Panc1 (cell line): ENCODE measurements around the gene CD80. TPM values are rescaled to one million over a fixed set of nuclear protein-coding genes. Genes with fewer than 3 reads are reported as not detected.

Source experiments
- ATAC-seq: fragments of 200-7000 bp; cut with Tn5 transposase; 2 replicates; pipeline ENCODE4 v1.9.1; 2020; ENCODE audit warnings: mild to moderate bottlenecking, moderate library complexity
- BruUV-seq: library from RNA; stranded (reverse); fragments of 400-500 nt; replicated peaks from 2 replicates; lab custom pipeline; 2021; lab: Mats Ljungman, UMichigan
- CTCF ChIA-PET: fragments of 300-600 bp; sonication (Branson Sonifier 250); formaldehyde crosslinking; loops from one replicate; lab custom pipeline; 2022; ENCODE audit warnings: antibody characterized with exemption; lab: Charles Lee
- POLR2A ChIA-PET: fragments of 300-600 bp; sonication (Branson Sonifier 250); formaldehyde crosslinking; loops from one replicate; lab custom pipeline; 2022; ENCODE audit warnings: antibody characterized with exemption; lab: Charles Lee
- DNase-seq: peaks from one replicate; pipeline ENCODE4 v3.0.0-alpha.2; 2010; ENCODE audit warnings: low read depth, low spot score
- H3K27ac ChIP-seq: 2 replicates; pipeline ENCODE4 v1.5.1; 2011; ENCODE audit warnings: mild to moderate bottlenecking, low read length, inconsistent platforms
- H3K27me3 ChIP-seq: fragments of 200-500 bp; sonication (Bioruptor generic); 2 replicates; pipeline ENCODE4 v1.6.0; 2014; ENCODE audit warnings: low read length, inconsistent platforms; ENCODE audit not compliant: control insufficient read depth, insufficient read depth
- H3K36me3 ChIP-seq: fragments of 200-500 bp; sonication (Bioruptor generic); 2 replicates; pipeline ENCODE4 v1.5.1; 2014; ENCODE audit warnings: inconsistent platforms, mild to moderate bottlenecking, low read length, moderate library complexity; ENCODE audit not compliant: control insufficient read depth, insufficient read depth
- H3K4me1 ChIP-seq: 2 replicates; pipeline ENCODE4 v1.5.1; 2011; ENCODE audit warnings: inconsistent platforms, mild to moderate bottlenecking, low read length, moderate library complexity; ENCODE audit not compliant: control insufficient read depth, insufficient read depth
- H3K4me3 ChIP-seq, 2 experiments: 2 replicates each; pipeline ENCODE4 v1.5.1; 2011 to 2012; ENCODE audit warnings: low read depth in 2 of 2, low read length in 2 of 2, mild to moderate bottlenecking in 2 of 2, inconsistent platforms in 1 of 2, moderate library complexity in 1 of 2
- H3K9me3 ChIP-seq: fragments of 200-500 bp; sonication (Bioruptor generic); 2 replicates; pipeline ENCODE4 v1.5.1; 2014; ENCODE audit warnings: low read depth, mild to moderate bottlenecking, inconsistent platforms, low read length, moderate library complexity; ENCODE audit not compliant: control insufficient read depth, insufficient read depth
- POLR2AphosphoS5 ChIP-seq: IDR thresholded peaks from 2 replicates; pipeline ENCODE4 v1.6.1; 2012; ENCODE audit warnings: mild to moderate bottlenecking, low read depth, low read length, moderate library complexity
- SIN3A ChIP-seq: IDR thresholded peaks from 2 replicates; pipeline ENCODE4 v1.6.1; 2012; ENCODE audit warnings: low read depth, mild to moderate bottlenecking, low read length, moderate library complexity, borderline replicate concordance; ENCODE audit not compliant: insufficient read depth
- TCF7L2 ChIP-seq: IDR thresholded peaks from 2 replicates; pipeline ENCODE4 v1.6.1; 2011; ENCODE audit warnings: mild to moderate bottlenecking, low read depth, low read length, inconsistent platforms
- in situ Hi-C: cut with HindIII; loops from 2 replicates; pipeline ENCODE4 v1.10.0; 2016; ENCODE audit warnings: low sequenced_read_pairs, low pct_unique_long_range_greater_than_20kb
- intact Hi-C: fragments of 100-400 bp; cut with micrococcal nuclease; formaldehyde crosslinking; loops from one replicate; pipeline ENCODE4 v1.10.0; 2022; ENCODE audit not compliant: unreplicated experiment
- total RNA-seq: library from RNA; stranded (reverse); gene quantifications from one replicate; pipeline ENCODE4 v1.2.1, GENCODE V29; 2021; ENCODE audit not compliant: unreplicated experiment
- TF ChIP-seq, protein P1 (sequence below): fragments of 450-650 bp; IDR thresholded peaks from 2 replicates; pipeline ENCODE4 v1.5.1; 2017; ENCODE audit warnings: mild to moderate bottlenecking
- TF ChIP-seq, protein P2 (sequence below), 2 experiments: IDR thresholded peaks; 2 replicates each; pipeline ENCODE4 v1.6.1; 2011 to 2012; ENCODE audit warnings: low read depth in 2 of 2, control low read depth in 1 of 2, low read length in 1 of 2, mild to moderate bottlenecking in 1 of 2, moderate library complexity in 1 of 2; ENCODE audit not compliant: insufficient read depth in 1 of 2

The CD80 gene
- total RNA-seq, 1 experiment from 2014 or later, result 0.15 TPM

- H3K9me3 ChIP-seq, result no peaks in the 10 kb centered on the region
- in situ Hi-C loops, result no loop called here
- H3K27ac ChIP-seq, result no peak overlapping the region
- H3K36me3 ChIP-seq, result no peaks in the 10 kb centered on the region
- TF ChIP-seq, protein P1, sequence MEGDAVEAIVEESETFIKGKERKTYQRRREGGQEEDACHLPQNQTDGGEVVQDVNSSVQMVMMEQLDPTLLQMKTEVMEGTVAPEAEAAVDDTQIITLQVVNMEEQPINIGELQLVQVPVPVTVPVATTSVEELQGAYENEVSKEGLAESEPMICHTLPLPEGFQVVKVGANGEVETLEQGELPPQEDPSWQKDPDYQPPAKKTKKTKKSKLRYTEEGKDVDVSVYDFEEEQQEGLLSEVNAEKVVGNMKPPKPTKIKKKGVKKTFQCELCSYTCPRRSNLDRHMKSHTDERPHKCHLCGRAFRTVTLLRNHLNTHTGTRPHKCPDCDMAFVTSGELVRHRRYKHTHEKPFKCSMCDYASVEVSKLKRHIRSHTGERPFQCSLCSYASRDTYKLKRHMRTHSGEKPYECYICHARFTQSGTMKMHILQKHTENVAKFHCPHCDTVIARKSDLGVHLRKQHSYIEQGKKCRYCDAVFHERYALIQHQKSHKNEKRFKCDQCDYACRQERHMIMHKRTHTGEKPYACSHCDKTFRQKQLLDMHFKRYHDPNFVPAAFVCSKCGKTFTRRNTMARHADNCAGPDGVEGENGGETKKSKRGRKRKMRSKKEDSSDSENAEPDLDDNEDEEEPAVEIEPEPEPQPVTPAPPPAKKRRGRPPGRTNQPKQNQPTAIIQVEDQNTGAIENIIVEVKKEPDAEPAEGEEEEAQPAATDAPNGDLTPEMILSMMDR, result no peak
- TF ChIP-seq, protein P2, sequence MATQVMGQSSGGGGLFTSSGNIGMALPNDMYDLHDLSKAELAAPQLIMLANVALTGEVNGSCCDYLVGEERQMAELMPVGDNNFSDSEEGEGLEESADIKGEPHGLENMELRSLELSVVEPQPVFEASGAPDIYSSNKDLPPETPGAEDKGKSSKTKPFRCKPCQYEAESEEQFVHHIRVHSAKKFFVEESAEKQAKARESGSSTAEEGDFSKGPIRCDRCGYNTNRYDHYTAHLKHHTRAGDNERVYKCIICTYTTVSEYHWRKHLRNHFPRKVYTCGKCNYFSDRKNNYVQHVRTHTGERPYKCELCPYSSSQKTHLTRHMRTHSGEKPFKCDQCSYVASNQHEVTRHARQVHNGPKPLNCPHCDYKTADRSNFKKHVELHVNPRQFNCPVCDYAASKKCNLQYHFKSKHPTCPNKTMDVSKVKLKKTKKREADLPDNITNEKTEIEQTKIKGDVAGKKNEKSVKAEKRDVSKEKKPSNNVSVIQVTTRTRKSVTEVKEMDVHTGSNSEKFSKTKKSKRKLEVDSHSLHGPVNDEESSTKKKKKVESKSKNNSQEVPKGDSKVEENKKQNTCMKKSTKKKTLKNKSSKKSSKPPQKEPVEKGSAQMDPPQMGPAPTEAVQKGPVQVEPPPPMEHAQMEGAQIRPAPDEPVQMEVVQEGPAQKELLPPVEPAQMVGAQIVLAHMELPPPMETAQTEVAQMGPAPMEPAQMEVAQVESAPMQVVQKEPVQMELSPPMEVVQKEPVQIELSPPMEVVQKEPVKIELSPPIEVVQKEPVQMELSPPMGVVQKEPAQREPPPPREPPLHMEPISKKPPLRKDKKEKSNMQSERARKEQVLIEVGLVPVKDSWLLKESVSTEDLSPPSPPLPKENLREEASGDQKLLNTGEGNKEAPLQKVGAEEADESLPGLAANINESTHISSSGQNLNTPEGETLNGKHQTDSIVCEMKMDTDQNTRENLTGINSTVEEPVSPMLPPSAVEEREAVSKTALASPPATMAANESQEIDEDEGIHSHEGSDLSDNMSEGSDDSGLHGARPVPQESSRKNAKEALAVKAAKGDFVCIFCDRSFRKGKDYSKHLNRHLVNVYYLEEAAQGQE (IDR thresholded peaks at IDR 0.05; ENCODE audit: insufficient read depth in 1 of 2, low read depth in 2 of 2, low read length in 1 of 2), result no peak
- no peak for TF ChIP-seq POLR2AphosphoS5
- TF ChIP-seq SIN3A, result no peak
- no peak for TF ChIP-seq TCF7L2
- BruUV-seq, result no TSS peak
- H3K4me3 ChIP-seq, result no peak overlapping the region
- no peaks in the 10 kb centered on the region for H3K27me3 ChIP-seq
- POLR2A ChIA-PET, result no interaction called here
- intact Hi-C loops, result no loop called here
- DNase-seq (no peak), ATAC-seq (no peak)
- CTCF ChIA-PET, result no interaction called here
- H3K4me1 ChIP-seq, result peaks cover 4% of the 10 kb centered on the region; the same call in 1 of the 2 replicates
These were observed 25.8 kb upstream of the CD80 start for GRCh38 chr3:119585208-119585607.

- ChIA-PET POLR2A (no interaction called here), CTCF (interaction anchor here (0.5 kb wide), 1 partner anchor 491 kb away, joined by 7 read pairs; no protein-coding TSS in a partner anchor)
- no peaks in the 10 kb centered on the region for H3K9me3 ChIP-seq
- in situ Hi-C loops, result no loop called here
- no peaks in the 10 kb centered on the region for H3K36me3 ChIP-seq
- H3K27me3 ChIP-seq, result no peaks in the 10 kb centered on the region
- no peak for DNase-seq
- no peak overlapping the region for H3K27ac ChIP-seq
- H3K4me1 ChIP-seq, result peaks cover 10% of the 10 kb centered on the region
- TF ChIP-seq, protein P1, result no peak
- TF ChIP-seq TCF7L2 (no peak), POLR2AphosphoS5 (no peak)
- ATAC-seq, result no peak
- no peak overlapping the region for H3K4me3 ChIP-seq
- BruUV-seq, result no TSS peak
- intact Hi-C loops, result no loop called here
These were observed 22.8 kb upstream of the CD80 start for GRCh38 chr3:119582178-119582577.
